Left renal cortex interstitium (tissue), 4 donors: ENCODE data around the gene MYH14. TPM values are rescaled to one million over a fixed set of nuclear protein-coding genes. Genes with fewer than 3 reads are reported as not detected.

Experiments
- DNase-seq, 4 donors: peaks; one replicate each; pipeline ENCODE4 v3.0.0-alpha.2; 2013; ENCODE audit warnings: low read depth in 4 of 4, low spot score in 2 of 4, missing footprints in 1 of 4
- polyA plus RNA-seq, 4 donors: library from polyadenylated mRNA; unstranded; fragments of 120-200 nt; gene quantifications; one replicate each; pipeline ENCODE4 v1.2.1, GENCODE V29; 2013; ENCODE audit not compliant: insufficient read length in 4 of 4

Gene MYH14
- polyA plus RNA-seq, 4 donors: 20.0 to 31.9 (median 25.0) TPM

GRCh38 chr19:50192463-50193211 is 10.8 kb upstream of the MYH14 start:
- no peak for DNase-seq

DNA sequence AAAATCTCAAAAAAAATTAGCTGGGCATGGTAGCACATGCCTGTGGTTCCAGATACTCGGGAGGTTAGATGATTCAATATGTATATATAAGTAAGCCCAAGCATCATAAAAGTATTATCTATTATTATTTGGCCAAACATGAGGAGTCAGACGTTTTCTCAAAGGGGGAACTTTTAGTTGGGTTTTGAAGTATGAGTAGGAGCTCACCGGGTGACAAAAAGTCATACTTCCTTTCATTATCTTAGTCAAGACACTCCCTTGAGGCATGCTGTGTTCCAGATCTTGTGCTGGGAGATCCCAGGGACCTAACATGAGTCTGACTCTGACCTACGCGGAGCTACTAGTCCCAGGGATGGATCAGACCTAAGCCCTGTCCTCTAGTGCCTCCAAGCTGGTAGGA is 8.2 kb upstream of the MYH14 start:
- no peak for DNase-seq

- no peak for DNase-seq
Observed at GRCh38 chr19:50196322-50196932, 7.0 kb upstream of the MYH14 start.

- DNase-seq: no peak
Observed at GRCh38 chr19:50197348-50197747, 6.1 kb upstream of the MYH14 start.

- DNase-seq: no peak
Observed at GRCh38 chr19:50198431-50199258, 4.8 kb upstream of the MYH14 start.

DNA sequence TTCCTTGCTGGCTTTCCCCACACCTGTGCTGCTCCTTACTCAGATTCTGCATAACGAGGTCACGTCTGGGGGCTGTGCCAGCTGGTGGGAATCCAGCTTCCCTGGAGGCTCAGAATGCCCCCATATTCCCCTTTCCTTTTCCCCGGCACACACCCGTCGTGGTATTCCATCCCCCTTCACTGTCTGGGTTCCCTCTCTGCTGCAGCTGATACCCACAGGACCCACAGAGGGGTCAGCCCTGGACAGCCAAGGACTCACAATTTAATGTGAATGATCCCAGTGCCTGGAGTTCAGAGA is 4.2 kb upstream of the MYH14 start:
- no peak for DNase-seq

DNA sequence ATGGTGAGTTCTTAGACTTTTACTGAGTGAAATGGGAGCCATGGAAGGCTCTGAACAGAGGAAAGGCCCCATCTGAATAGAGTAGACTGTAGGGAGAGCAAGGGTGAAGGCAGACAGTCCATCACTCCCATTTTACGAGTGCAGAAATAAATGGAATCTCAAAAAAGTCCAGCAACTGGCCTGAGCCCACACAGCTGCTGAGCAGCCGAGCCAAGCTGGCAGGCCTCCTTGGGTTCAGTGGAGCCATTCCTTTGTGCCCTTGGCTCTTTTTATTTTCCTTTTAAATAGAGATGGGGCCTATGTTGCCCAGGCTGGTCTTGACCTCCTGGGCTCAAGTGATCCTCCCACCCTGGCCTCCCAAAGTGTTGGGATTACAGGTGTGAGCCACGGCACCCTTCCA is 1.0 kb upstream of the MYH14 start:
- DNase-seq: no peak

GRCh38 chr19:50202962-50203280 is 501 bp upstream of the MYH14 start:
- no peak for DNase-seq

DNA sequence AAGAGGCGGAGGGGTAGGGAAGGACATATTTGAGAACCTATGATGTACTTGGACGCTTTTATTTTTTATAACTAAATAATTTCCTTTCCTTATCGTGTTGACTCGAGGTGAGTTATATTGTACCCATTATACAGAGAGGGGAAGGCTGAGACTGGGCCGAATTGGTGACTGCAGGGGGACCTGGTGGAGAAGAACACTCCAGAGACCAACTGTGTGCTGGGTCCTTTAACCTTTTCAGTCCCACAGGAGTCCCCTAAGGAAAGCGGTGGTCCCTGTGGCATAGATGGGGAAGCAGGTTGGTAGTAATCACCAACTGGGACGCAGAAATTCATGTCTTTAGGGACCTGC is 633 bp downstream of the MYH14 start:
- no peak for DNase-seq

DNA sequence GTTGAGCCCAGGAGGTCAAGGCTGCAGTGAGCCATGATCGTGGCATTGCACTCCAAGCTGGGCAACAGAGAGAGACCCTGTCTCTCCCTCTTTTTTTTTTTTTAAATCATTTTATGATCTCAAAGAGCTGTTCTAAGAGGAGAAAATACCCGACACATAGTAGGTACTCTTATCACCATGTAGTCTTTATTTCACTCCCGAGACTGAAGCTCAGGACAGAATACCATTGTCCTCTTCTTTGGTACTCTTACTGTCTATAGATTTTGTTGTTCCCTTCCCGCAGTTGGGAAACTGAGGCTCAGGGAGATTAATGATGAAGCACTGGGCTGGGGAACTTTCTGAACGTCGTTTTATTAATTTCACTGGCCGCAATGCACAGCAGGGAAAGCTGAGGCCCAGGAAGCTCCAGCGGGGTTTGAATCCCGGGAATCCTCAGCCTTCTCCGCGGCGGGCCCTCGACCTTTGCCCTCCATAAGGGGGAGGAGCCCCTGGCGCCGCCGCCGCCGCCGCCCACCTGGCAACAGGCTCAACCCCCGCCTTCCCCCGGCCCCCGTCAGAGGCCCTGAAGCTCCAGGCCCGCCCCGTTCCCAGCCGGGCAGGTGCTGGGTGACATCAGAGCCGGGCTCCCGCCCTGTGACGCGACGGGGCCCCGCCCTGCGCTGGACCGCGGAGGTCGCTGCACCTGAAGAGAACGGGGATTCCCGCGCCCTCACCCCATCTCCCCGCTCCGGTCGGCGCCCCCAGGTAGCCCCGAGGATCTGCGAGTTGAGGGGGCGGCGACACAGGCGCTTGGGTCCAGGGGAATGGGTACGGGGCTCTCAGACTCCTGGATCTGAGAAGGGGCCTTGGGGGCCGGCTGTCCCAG is 1.6 kb downstream of the MYH14 start:
- DNase-seq: peak in 1 of 4 donors; percentile 43

GRCh38 chr19:50205681-50206138 is 2.3 kb downstream of the MYH14 start:
- no peak for DNase-seq

- no peak for DNase-seq
Observed at GRCh38 chr19:50206191-50206590, 2.8 kb downstream of the MYH14 start.

- no peak for DNase-seq
Observed at GRCh38 chr19:50207730-50208129, 4.3 kb downstream of the MYH14 start.

- no peak for DNase-seq
Observed at GRCh38 chr19:50209131-50209530, 5.7 kb downstream of the MYH14 start.

- DNase-seq: no peak
Observed at GRCh38 chr19:50210425-50210824, 7.0 kb downstream of the MYH14 start.

DNA sequence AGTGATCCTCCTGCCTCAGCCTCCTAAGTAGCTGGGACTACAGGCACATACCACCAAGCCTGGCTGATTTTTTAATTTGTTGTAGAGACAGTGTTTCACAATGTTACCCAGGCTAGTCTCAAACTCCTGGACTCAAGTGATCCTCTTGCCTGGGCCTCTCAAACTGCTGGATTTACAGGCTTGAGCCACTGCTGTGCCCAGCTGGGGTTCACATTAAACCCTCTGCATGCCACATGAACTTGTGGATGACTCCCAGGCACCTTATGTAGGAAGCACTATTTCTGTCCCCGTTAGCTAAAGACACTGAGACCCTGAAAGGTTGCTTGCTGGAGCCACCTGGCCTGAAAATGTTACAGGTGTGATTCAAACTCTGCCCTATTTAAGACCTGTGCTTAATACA is 10.5 kb downstream of the MYH14 start:
- no peak for DNase-seq

DNA sequence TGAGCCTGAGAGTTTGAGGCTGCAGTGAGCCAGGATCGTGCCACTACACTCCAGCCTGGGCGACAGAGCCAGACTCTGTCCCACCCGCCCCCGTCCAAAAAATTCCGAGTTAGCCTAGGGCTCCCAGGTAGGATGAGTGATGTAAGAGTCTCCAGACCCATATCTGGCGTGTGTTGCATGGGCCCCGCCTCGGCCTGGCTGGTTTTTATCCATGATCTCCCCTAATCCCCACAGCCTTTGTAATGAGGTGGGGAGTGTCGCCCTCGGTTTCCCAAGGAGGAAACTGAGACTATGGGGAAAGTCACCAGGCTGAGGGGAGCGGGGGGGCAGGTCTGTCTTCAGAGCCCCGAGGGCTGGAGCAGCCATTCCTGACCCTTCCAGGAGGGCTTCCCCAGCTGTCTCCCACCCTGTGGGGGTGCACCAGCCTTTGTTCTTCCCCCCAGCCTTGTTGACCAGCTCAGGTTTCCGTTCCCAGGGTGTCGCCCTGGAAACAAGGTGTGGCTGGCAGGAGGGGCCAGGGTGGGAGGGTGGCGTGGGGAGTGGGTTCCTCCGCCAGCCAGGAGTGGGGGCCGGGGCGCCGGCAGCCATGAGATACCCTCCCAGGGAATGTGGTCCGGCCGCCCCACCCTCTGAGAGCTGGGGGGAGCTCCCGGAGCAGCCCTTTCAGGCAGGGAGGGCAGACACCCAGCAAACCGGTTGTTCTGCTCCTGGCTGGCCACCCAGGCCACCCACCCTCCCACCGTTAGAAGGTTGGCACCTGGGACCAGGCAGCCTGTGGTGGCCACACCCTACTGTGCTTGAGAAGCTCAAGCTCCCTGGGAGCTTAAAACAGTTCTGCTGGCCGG is 11.5 kb downstream of the MYH14 start:
- DNase-seq: peak in 2 of 4 donors; percentile 41 to 46

GRCh38 chr19:50215820-50216219 is 12.4 kb downstream of the MYH14 start:
- no peak for DNase-seq

DNA sequence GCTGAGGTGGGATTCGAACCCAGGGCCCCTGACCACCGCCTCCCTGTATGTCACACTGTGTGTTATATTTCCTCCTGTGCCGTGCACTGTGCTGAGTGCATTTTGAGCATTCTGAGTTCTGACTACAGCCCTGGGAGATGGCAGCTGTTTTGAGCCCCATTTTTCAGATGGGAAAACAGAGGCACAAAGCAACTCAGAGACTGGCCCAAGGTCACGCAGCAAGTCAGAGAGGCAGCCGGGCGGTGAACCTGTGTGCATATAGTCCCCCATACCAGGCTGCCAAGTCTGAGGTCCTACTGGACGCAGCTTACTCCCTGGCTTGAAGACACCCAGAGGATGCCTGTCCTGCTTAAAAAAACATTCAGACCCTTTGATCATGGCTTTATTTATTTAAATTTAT is 17.7 kb downstream of the MYH14 start:
- DNase-seq: no peak
